NCI-H187 (cell line): ENCODE measurements around the gene SARS1.
"Not testable (repeated sequence)": the region's sequence is repeated elsewhere in the genome, so short reads cannot be mapped to it uniquely, and the experiment has no call there.

ENCODE experiments used
- DNase-seq, 2 experiments: peaks; one replicate each; lab custom pipeline; 2025; lab: John Stamatoyannopoulos, UW

The SARS1 gene

DNA sequence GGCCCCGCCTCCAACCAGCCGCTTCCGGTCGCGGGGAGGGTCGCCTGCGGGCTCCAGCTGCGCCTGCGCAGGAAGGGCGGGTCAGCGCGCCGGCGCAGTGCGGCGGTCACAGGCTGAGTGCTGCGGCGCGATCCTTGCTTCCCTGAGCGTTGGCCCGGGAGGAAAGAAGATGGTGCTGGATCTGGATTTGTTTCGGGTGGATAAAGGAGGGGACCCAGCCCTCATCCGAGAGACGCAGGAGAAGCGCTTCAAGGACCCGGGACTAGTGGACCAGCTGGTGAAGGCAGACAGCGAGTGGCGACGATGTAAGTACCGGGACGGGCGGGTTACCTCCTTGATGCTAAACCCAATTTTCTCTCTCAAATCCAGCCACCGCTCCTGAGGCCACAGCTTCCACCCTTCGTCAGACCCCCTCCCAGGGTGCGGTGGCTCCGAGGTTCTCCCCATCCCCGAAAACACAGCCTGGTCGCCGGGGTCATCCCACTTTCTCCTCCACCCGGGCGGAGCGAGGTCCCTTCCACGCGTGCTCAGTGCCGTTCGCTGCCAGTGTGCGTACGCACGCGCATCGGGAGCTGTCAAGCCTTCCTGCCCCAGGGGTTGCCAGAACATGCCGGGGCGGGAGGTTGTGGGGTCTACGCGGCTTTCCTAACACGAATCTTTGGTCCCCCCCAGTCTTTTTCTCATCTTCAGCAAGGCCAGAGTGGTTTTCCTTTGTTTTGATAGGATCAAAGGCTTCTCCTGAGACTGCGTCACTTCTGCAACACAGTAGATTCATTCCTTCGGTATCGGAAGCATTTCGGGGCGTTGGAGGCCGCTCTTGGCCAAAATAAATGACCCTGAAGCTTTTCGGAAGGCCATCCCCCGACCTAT, at the start of gene SARS1:
Gene SARS1 (plus strand): TSS at position 95 of the 870 bp plus-strand sequence. CDS start 75 bp downstream, at position 170.
- DNase-seq: peak in 1 of 2 experiments; percentile 76

- DNase-seq: no peak
These were observed 49.2 kb upstream of the SARS1 start for GRCh38 chr1:109164538-109164937.

GRCh38 chr1:109167001-109167506, 46.7 kb upstream of the SARS1 start:
- no peak for DNase-seq

DNA sequence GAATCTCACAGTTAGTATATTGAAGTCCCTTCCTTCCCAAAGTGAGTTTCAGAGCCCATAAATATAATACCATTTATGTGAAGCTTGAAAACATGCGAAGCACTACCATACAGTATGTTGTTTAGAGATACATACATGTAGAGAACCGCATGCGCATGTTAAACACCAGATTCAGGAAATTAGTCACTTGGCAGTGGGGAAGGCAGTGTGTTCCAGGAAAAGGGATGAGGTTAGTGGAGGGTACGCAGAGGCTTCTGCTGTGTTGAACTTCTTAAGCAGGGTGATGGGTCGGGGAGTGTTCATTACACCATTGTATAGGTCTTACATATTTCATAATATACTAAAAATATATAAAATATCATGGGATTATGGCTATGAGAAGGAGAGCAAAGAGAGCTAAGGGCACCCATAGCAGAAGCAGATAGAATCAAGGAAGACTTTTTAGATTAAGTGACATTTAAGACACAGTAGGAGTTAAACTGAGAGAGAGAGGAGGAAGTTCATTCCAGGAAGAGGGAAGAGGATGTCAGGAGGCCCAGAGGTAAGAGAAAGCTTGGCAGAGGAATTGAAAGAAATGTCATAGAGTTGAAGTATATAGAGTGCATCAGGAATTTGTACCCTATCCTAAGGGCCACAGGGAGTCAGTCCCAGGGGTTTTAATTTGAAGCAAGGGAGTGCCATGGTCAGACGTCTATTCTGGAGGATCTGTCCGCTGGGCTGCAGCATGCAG, 43.5 kb upstream of the SARS1 start:
- no peak for DNase-seq

GRCh38 chr1:109171646-109172045, 42.1 kb upstream of the SARS1 start:
- no peak for DNase-seq

DNA sequence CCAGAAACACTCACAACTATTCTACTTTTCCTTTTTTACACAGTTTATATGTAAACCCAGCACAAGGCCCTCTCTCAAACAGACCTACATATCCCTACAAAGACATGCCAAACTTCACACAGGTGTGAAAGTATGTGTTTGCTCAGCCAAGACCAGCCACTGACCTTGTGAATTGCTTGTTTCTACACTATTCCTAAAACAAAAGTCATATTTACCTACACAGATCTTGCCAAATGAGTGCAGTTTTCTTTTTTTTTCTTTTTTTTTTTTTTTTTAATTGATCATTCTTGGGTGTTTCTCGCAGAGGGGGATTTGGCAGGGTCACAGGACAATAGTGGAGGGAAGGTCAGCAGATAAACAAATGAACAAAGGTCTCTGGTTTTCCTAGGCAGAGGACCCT, 37.4 kb upstream of the SARS1 start:
- DNase-seq: not testable (repeated sequence)

- not testable (repeated sequence) for DNase-seq
These were observed 33.0 kb upstream of the SARS1 start for GRCh38 chr1:109180715-109181084.

DNA sequence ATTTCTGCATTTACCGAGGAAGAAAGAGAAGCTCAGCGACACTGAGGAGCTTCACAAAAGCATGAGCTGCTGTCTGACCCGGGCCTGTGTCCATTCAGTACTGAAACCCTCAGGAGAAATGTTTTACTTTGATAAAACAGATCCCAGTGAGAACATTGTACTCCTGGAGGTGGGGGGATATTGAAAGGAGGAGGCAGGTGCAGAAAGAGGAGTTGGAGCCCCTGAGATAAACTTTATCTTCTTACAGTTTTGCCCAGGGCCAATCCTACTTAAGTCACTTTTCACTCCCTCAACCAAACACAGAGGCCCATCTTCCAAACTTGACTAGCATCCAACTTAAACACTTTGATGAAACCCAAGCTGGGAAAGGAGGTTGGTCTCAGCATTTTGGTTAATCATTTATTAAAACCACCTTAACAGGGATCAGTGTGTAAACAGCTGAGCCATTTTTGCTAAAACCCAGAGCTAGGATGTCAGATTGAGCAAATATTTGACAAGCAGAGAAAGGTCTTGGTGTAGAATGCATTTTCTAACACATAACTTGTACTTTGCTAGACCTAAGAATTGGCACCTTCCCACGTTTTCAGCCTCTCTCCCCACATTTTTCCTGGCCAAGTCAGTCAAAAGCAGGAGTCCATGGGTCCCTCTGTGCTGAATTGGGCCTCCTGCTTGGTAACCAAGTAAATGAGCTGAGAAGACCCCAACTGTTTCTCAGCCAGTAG, 32.5 kb upstream of the SARS1 start:
- DNase-seq: no peak

DNA sequence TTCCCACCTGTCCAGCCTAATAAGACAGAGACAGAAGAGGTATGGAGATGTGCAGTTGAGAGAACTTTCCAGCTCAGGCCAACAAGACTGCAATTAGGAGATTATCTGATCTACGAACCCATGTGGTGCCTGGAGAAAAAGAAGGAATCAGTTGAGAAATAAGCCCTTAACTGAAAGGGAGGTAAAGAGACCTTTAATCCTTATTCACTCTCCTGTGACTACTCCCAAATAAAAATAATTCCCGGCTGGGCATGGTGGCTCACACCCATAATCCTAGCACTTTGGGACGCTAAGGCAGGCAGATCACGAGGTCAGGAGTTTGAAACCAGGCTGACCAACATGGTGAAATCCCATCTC, 31.9 kb upstream of the SARS1 start:
- no peak for DNase-seq

- no peak for DNase-seq
These were observed 30.5 kb upstream of the SARS1 start for GRCh38 chr1:109183058-109183738.

DNA sequence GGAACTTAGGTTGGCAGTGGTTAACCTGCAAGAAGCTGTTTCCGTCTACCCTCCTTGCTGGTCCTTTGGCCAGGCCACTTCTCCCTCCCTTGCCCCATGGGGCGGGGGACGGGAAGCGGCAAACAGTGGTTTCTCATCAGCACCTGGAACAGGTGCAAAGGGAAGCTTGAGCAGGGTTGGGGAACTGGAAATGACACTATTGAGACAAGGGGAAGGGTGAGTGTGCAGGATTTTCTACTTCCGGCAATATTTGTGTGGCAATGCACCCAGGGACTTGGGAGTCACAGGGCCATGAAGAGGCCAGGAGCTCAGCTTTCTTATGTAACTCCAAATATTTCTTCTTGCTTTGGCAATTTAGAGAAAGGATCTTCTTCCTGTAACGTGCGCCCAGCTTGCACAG, 29.0 kb upstream of the SARS1 start:
- no peak for DNase-seq

GRCh38 chr1:109185357-109185756, 28.4 kb upstream of the SARS1 start:
- DNase-seq: no peak

- DNase-seq: peak; percentile 28 to 58
These were observed 27.6 kb upstream of the SARS1 start for GRCh38 chr1:109185990-109186732.

DNA sequence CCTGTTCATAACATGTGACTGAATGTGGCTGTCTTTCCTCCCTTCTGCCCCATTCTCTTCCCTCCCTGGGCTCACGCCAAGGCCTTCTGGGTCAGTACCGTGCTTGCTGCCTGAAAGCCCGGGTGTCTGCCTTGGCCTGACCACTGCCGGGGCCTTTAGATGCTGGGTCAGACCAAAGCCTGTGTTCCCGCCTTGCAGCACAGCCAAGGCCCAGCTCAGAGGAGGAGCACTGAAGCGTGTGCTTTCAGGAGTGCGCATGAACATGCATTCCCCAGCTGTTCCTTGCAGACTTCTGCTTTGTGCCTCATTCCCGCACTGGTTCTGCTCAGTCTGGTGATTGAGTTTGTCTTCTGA, 27.0 kb upstream of the SARS1 start:
- no peak for DNase-seq

DNA sequence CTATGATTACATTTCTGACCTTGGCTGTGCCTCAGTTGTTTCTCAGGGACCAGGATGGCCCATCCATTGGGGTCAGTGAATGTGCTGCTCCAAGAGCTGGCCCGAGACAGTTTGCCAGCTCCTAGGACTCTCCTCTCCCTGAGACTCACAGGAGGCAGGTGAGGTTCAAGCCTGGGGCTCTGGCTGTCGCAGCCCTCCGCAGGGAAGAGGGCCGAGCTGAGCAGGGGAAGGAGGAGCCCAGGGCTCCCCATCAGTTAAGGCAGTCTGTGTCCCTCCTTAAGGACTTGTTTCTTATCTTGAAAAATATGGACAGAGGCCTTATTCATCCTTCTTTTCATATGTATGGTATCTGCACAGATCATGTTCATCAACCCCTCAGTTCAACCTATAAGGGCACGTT, 26.6 kb upstream of the SARS1 start:
- no peak for DNase-seq

GRCh38 chr1:109188200-109188599, 25.5 kb upstream of the SARS1 start:
- DNase-seq: no peak

DNA sequence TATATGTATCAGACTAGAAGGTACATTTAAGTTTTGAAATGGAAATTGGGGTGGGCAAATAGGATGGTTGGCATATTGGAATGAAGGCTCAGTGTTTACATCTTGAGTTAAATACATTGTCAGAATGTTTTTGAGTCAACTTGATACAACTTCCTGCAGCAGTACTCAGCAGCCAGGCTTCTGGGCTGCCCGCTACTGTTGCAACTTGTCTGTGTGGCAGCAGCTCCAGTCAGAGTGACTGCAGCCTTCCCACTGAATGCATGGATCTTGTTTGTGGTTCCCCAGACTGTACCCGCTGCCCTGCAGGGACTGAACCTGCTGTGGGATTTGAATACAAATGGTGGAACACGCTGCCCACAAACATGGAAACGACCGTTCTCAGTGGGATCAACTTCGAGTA, 24.9 kb upstream of the SARS1 start:
- DNase-seq: no peak

- no peak for DNase-seq
These were observed 23.5 kb upstream of the SARS1 start for GRCh38 chr1:109190189-109190588.

GRCh38 chr1:109191377-109191776, 22.3 kb upstream of the SARS1 start:
- no peak for DNase-seq

DNA sequence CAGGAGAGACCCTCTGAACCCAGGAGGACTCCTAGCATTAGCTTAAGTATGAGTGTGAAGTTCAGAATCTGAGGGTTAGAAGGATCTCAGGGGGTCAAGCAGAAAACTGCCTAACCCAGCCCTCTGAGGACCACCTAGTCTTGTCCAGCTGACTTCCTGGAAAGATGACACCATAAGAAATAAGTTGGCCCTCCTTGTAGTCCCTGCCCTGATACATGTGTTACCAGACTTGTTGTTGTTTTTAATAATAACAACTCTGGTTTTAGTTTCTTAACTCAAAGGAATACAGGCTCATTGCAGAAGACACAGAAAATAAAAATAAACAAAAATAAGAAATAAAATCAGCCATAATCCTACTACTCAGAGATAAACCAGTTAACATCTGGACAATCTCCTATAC, 21.8 kb upstream of the SARS1 start:
- DNase-seq: no peak

DNA sequence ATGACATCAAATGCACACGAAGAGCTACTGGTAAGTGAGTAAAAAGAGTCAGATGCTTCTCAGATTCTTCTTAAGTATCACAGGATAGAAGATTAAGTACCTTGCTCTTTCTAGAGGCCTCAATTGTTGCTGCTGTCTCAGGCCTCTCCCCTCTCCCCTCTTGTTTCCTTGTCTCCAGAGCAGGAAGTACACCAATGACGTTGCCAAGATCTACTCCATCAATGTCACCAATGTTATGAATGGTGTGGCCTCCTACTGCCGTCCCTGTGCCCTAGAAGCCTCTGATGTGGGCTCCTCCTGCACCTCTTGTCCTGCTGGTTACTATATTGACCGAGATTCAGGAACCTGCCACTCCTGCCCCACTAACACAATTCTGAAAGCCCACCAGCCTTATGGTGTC, 21.3 kb upstream of the SARS1 start:
- DNase-seq: no peak
